Middle frontal gyrus (tissue), 1 donor: ENCODE results near the gene RASGRP3.

Source experiments
- DNase-seq: peaks from one replicate; pipeline ENCODE4 v3.0.0-alpha.2; 2015; ENCODE audit warnings: low spot score; ENCODE audit errors: extremely low spot score

RASGRP3 gene

GRCh38 chr2:33579227-33579626, 102.8 kb downstream of the RASGRP3 start:
- DNase-seq = no peak

GRCh38 chr2:33581872-33582271, 105.4 kb downstream of the RASGRP3 start:
- DNase-seq = no peak

- no peak for DNase-seq
These were observed 106.9 kb downstream of the RASGRP3 start for GRCh38 chr2:33583194-33583938.

GRCh38 chr2:33586766-33587165, 110.3 kb downstream of the RASGRP3 start:
- no peak for DNase-seq

GRCh38 chr2:33588232-33588631, 111.8 kb downstream of the RASGRP3 start:
- no peak for DNase-seq

GRCh38 chr2:33589444-33589843, 113.0 kb downstream of the RASGRP3 start:
- no peak for DNase-seq

DNA sequence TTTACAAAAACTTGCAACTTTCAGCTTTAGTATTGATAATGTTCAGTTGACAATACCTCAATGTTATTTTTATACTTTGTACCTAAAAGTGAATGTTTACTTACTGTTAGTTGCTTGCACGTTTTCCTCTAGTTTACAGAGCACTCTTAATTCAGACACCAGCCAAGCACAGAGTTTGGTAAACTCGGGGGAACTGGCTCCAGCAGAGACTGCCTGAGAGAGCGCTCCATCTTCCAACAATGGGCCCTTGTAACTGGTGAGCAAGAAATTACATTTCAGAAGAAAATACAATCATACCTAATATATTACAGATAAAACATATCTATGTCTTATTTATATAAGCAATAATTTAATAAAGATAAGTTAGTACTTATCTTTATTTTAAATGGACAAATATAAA, 118.9 kb downstream of the RASGRP3 start:
- DNase-seq = no peak

DNA sequence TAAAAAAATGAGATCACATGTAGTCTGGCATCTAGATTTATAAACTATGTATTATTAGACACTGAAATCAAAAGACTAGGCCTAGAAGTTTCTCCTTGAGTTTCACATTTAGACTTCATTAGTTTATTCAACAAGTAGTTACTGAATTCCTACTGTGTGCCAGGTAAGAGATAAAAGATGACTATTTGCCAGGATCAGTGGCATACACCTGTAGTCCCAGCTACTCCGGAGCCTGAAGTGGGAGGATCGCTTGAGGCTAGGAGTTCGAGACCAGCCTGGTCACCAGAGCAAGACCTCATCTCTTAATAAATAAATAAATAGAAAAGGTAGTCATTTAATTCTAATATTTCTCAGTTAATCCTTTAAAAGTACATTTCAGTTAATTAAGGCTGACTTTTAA, 120.6 kb downstream of the RASGRP3 start:
- DNase-seq = no peak

DNA sequence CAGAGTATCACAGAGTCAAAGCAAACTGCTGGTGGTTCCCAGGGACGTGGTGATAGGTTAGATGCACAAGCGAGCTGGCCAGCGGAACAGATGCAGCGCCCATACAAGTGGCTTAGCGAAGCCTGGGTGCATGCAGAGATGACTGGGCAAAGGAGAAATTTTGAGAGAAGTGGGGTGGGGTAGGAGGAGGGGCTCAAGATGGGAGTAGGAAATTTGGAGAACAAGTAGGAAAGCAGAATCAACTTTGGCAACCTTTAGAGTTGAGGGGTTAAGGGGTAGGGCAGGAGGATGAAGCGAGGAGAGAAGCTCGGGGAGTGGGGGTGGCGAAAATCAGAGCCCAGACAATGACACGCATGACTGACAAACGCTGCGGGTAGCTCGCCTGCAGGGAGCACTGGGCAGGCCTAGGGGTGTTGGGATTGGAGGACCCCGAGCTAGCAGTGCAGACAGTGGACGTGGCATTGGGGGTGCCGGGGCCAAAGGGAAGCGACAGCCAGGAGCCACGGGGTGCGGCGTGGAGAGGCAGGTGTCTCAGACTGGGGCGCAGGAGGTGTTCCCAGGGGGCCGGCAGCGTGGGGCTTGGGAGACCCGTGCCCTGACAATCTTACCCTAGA, 122.2 kb downstream of the RASGRP3 start:
- DNase-seq = no peak

DNA sequence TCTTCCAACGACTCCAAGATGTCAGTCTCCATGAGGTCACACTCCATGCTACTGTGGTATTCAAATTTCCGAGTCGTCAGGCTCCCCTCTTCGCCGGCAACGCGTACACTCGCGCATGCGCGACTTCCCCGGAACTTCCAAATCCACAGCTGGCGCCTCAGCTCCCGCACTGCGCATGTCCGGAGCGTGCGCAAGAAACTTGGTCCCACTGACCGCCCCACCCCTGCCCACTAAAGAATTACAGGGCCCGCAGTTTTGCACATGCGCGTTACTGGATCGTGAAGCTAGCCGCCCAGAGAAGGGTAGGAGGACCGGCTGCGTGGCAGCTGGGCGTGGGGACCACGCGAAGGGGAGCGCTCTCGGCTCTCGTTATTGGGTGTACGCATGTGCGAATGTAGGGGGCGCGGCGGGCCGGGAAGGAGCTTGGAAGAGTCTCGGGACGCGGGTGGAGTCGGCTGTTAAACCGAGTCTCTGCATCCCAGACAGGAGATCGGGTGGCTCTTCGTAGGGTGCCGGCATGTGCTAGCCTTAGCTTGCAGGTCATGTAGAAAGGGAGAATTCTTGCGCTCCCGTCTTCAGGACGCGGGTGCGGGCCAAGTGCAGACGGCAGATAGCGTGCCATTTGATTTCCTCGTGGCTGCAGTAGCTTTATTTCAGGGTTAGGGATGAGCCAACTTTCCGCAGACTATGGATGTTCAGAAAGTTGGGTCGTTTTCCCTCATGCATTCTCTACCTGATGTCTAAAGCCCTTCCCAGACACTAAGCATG, 122.9 kb downstream of the RASGRP3 start, which contains the start of gene FAM98A:
Gene FAM98A (minus strand): TSS at position 125 of the 768 bp plus-strand sequence. CDS start 78 bp downstream, at position 47.
- DNase-seq = peak; percentile 97

GRCh38 chr2:33599943-33600192, 123.4 kb downstream of the RASGRP3 start:
- no peak for DNase-seq

- DNase-seq = no peak
These were observed 125.9 kb downstream of the RASGRP3 start for GRCh38 chr2:33602201-33602830.

DNA sequence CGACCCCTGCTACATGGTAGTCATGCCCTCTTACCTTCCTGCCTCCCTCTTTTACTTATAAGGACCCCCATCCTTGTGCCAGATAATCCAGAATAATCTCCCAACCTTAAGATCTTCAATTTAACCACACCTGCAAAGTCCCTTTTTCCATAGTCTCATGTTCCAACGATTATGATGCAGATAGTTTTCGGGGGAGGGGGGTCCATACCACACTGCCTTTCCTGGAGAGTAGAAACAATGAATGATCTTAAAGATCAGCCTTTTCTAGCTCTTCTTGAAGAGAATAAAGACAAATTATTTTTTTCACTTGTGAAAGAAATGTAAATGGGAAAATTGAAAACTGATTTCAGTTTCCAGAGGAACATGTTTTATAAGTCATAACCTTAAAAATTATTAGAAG, 127.0 kb downstream of the RASGRP3 start:
- DNase-seq = no peak

DNA sequence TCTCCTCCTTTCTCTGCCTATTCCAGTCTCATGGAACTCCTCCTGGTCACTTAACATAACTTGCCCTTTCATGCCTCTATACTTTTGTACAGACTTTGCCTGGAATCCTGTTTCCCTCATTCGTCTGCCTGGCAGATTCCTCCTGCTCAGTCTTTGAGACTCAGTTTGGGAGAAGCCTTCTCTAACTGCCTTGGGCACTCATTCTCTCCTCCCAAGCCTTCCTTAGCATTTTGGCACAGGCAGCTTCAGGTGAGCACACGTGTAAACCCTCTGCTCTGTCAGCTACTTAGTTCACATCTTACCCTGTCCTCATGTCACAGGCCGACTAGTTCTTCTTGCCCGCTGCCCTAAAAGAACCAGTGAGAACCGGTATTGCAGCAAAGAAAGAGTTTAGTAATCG, 128.6 kb downstream of the RASGRP3 start:
- no peak for DNase-seq

DNA sequence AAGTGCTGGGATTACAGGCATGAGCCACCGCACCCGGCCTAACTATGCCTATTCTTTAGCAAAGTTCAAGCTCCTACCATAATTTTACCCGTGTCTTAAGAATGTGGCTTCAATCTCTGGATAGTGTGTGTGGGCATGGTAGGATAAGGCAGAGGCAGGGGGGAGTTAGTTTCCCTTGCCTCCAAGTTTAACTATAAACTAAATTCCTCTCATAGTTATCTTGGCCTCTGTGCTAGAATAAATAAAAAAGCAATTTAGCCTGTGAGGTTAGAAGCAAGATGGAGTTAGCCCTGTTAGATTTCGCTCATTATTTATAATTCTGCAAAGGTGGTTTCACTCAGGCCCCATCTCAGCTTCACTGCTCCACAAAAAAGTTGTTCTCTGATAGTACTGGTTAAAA, 129.7 kb downstream of the RASGRP3 start:
- no peak for DNase-seq

GRCh38 chr2:33606622-33607021, 130.2 kb downstream of the RASGRP3 start:
- no peak for DNase-seq

GRCh38 chr2:33607251-33607721, 130.8 kb downstream of the RASGRP3 start:
- no peak for DNase-seq

DNA sequence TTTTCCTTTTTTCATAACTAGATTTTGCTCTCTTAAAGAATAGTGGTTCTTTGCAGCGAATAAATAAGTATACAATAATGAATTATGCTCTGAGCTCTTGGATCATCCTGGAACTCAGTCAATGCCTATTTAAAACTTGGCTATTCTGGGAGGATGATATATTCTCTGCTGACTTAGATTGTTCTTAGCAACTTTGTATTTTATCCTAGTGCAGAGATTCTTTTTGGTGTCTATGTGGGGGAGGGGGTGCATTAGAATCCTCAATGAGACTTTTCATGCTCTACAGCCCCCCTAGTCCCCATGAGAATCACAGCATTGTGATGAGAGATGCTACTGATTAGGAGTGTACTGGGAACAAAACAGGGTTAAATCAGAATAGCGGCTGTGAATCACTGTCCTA, 131.5 kb downstream of the RASGRP3 start:
- DNase-seq = no peak

DNA sequence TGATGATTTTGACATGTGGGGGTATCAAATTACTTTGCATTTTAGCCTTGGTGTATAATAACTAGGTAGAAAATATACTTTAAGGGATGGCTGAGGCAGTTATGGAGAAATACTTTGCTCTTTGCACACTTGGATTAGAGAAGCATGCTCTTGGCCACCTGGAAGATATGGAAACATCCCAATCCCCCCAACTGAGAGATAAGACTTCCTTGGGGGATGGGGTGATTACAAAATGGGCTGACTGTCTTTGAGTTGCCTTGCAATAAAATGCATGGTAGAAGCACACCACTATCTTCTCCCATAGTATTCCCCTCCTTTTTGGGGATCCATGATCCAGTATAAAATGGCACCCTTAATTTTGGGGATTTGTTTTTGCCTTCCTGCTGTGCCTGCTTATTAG, 137.7 kb downstream of the RASGRP3 start:
- DNase-seq = no peak
